Measurements from ENCODE around the gene AOAH.

GRCh38 chr7:36589391-36589790 lies 134.9 kb downstream of the AOAH start:
- TF ChIP-seq JUN (IDR thresholded peaks at IDR 0.05; ENCODE audit: borderline replicate concordance, low read depth, low read length), result no peak
- no peak for TF ChIP-seq JUN (CRISPR knock-in tag; IDR thresholded peaks at IDR 0.05; ENCODE audit: borderline replicate concordance)
- no peak for TF ChIP-seq HNRNPH1 (optimal IDR thresholded peaks at IDR 0.05; ENCODE audit: low read depth, low read length)
- TF ChIP-seq NFRKB (IDR thresholded peaks at IDR 0.05; ENCODE audit: low read depth), result no peak
